HG03457 (cell line): Measurements from ENCODE around the gene FOXL2NB.

Experiments used
- ATAC-seq: cut with Tn5 transposase; IDR thresholded peaks from one replicate; pipeline ENCODE4 v1.9.1; 2021; ENCODE audit warnings: moderate number of reproducible peaks; ENCODE audit not compliant: unreplicated experiment

The FOXL2NB gene

GRCh38 chr3:138987181-138987580 is 40.2 kb downstream of the FOXL2NB start:
- ATAC-seq: no peak

- ATAC-seq: no peak
Measured at GRCh38 chr3:138995706-138996105, 48.7 kb downstream of the FOXL2NB start.
